GM12878 (cell line): Measurements from ENCODE around the gene BPIFA3. TPM values are rescaled to one million over a fixed set of nuclear protein-coding genes. Genes with fewer than 3 reads are reported as not detected.

Source experiments
- ATAC-seq: fragments of 200-7000 bp; cut with Tn5 transposase; 3 replicates; pipeline ENCODE4 v1.9.1; 2020; ENCODE audit warnings: mild to moderate bottlenecking, moderate library complexity
- BruUV-seq: library from RNA; stranded (reverse); fragments of 400-500 nt; replicated peaks from 2 replicates; lab custom pipeline; 2021; lab: Mats Ljungman, UMichigan
- CTCF ChIA-PET: fragments of 300-600 bp; sonication (Branson Sonifier 250); formaldehyde crosslinking; extraction: SDS; loops from one replicate; lab custom pipeline; 2021; ENCODE audit warnings: inconsistent platforms; lab: Yijun Ruan, JAX
- POLR2A ChIA-PET: fragments of 350-600 bp; formaldehyde crosslinking; extraction: SDS; loops from one replicate; lab custom pipeline; 2021; ENCODE audit warnings: inconsistent platforms; lab: Charles Lee
- RAD21 ChIA-PET: fragments of 300-600 bp; sonication (Branson Sonifier 250); formaldehyde crosslinking; loops from one replicate; lab custom pipeline; 2023; ENCODE audit warnings: antibody characterized with exemption; ENCODE audit not compliant: unreplicated experiment; lab: Charles Lee
- SMC1A ChIA-PET: fragments of 300-600 bp; sonication (Branson Sonifier 250); formaldehyde crosslinking; loops from one replicate; lab custom pipeline; 2023; ENCODE audit not compliant: unreplicated experiment, uncharacterized antibody; lab: Charles Lee
- DNase-seq: peaks from one replicate; pipeline ENCODE4 v3.0.0-alpha.2; 2011; ENCODE audit warnings: low read depth, low spot score
- FAIRE-seq: peaks from 3 replicates; lab custom pipeline; 2011; peaks lifted over from hg19 to GRCh38; lab: Jason Lieb, UNC
- H2AFZ ChIP-seq: 2 replicates; pipeline ENCODE4 v1.6.0; 2011; ENCODE audit warnings: low read depth, low read length, control low read depth; ENCODE audit not compliant: control insufficient read depth
- H3K27ac ChIP-seq: 2 replicates; pipeline ENCODE4 v1.5.1; 2011; ENCODE audit warnings: control low read depth; ENCODE audit not compliant: control insufficient read depth, insufficient read depth
- H3K27me3 ChIP-seq, 2 experiments: replicated peaks in 1 of 2; 2 replicates each; pipeline versions ENCODE4 v1.6.0 to v1.6.1; 2011; ENCODE audit warnings: low read length in 1 of 2; ENCODE audit not compliant: control insufficient read depth in 2 of 2, insufficient read depth in 2 of 2
- H3K36me3 ChIP-seq, 2 experiments: 2 replicates each; pipeline ENCODE4 v1.5.1; 2011; ENCODE audit warnings: low read length in 1 of 2; ENCODE audit not compliant: control insufficient read depth in 2 of 2, insufficient read depth in 2 of 2
- H3K4me1 ChIP-seq: 2 replicates; pipeline ENCODE4 v1.6.1; 2011; ENCODE audit warnings: mild to moderate bottlenecking, low read length, moderate library complexity, mixed read lengths; ENCODE audit not compliant: control insufficient read depth, insufficient read depth
- H3K4me2 ChIP-seq: 2 replicates; pipeline ENCODE4 v1.6.0; 2011; ENCODE audit warnings: control low read depth; ENCODE audit not compliant: control insufficient read depth, insufficient read depth
- H3K4me3 ChIP-seq: fragments of 200-600 bp; sonication (generic); 2 replicates; pipeline ENCODE4 v1.5.1; 2016
- H3K79me2 ChIP-seq: 2 replicates; pipeline ENCODE4 v1.6.0; 2011; ENCODE audit warnings: low read length; ENCODE audit not compliant: control insufficient read depth, insufficient read depth
- H3K9ac ChIP-seq: 2 replicates; pipeline ENCODE4 v1.8.0; 2011; ENCODE audit warnings: low read length, control low read depth, mixed read lengths; ENCODE audit not compliant: control insufficient read depth, insufficient read depth
- H3K9me3 ChIP-seq: replicated peaks from 3 replicates; pipeline ENCODE4 v1.5.1; 2011; ENCODE audit warnings: mild to moderate bottlenecking, low read length; ENCODE audit not compliant: control insufficient read depth, insufficient read depth
- H4K20me1 ChIP-seq: 2 replicates; pipeline ENCODE4 v1.6.0; 2011; ENCODE audit not compliant: control insufficient read depth, insufficient read depth
- CHD2 ChIP-seq: IDR thresholded peaks from 2 replicates; pipeline ENCODE4 v1.6.1; 2011; ENCODE audit warnings: low read depth, low read length, improper control_type of control experiment, borderline replicate concordance
- REST ChIP-seq: IDR thresholded peaks from 2 replicates; pipeline ENCODE4 v1.6.1; 2012; ENCODE audit warnings: mild to moderate bottlenecking, low read depth, low read length
- SP1 ChIP-seq: IDR thresholded peaks from one replicate; pipeline ENCODE4 v1.6.1; 2011; ENCODE audit warnings: low read depth, low read length
- WGBS: methylation state at CpG from one replicate; pipeline ENCODE4 v1.1.6; 2016; ENCODE audit warnings: low lambda C conversion rate; ENCODE audit not compliant: insufficient replicate concordance, insufficient coverage; ENCODE audit errors: missing lambda C conversion rate; 5-methylcytosine and 5-hydroxymethylcytosine counted together
- in situ Hi-C: fragments of 300-500 bp; cut with MboI; formaldehyde crosslinking; loops from 9 replicates; pipeline ENCODE4 v1.14.3; 2018; ENCODE audit warnings: mixed read lengths
- intact Hi-C: fragments of 100-400 bp; cut with micrococcal nuclease; formaldehyde crosslinking; loops from one replicate; pipeline ENCODE4 v1.14.2; 2022; ENCODE audit not compliant: unreplicated experiment
- polyA plus RNA-seq, 11 experiments: library from polyadenylated mRNA; depleted of rRNA in 4 of 11; unstranded in 6 of 11; stranded (reverse) in 5 of 11; fragments of >200 nt; fragmentation: Nextera tagmentation in 4 of 11; fragmentation: Illumina TruSeq in 1 of 11; extraction: Ambion mirVana in 4 of 11; extraction: Trizol in 1 of 11; gene quantifications; 1 replicate in 1 of 11; 2 replicates in 10 of 11; pipeline versions ENCODE4 v1.2.1 to v1.2.3, GENCODE V29; 2011 to 2016; ENCODE audit warnings: inconsistent platforms in 2 of 11, missing spikeins in 2 of 11, low read depth in 1 of 11
- total RNA-seq, 4 experiments: library from RNA; depleted of rRNA in 3 of 4; stranded (reverse); fragments of >200 nt in 3 of 4; fragmentation: Illumina TruSeq in 1 of 4; extraction: Trizol in 1 of 4; gene quantifications; 2 replicates each; pipeline versions ENCODE4 v1.2.1 to v1.2.3, GENCODE V29; 2013 to 2021

Gene BPIFA3
- total and polyA plus RNA-seq, 10 of the 15 experiments (the other 5 are each of a cell fraction or from before 2014, with no cell fraction given) = not detected

GRCh38 chr20:33209789-33210188, 7.4 kb upstream of the BPIFA3 start:
- no peak for DNase-seq

More at GRCh38 chr20:33209789-33210188, 7.4 kb upstream of the BPIFA3 start:
- Histone ChIP-seq H3K4me2 (no peak overlapping the region), H3K9me3 (no peaks in the 10 kb centered on the region), H3K9ac (no peak overlapping the region), H3K79me2 (no peaks in the 10 kb centered on the region), H3K27ac (no peak overlapping the region), H3K4me3 (no peak overlapping the region), H3K36me3 (no peaks in the 10 kb centered on the region), H3K27me3 (peaks cover 0 to 1% of the 10 kb centered on the region in 2 experiments; a peak in 1 of 4 replicates), H3K4me1 (no peaks in the 10 kb centered on the region), H4K20me1 (0 out of 2 replicates have a peak, but pooled peaks cover 4% of the 10 kb centered on the region), H2AFZ (no peak overlapping the region)
- no TSS peak for BruUV-seq
- ChIA-PET SMC1A (no interaction called here), POLR2A (no interaction called here), CTCF (no interaction called here), RAD21 (no interaction called here)
- in situ Hi-C loops (no loop called here), intact Hi-C loops (loop anchor here (5.0 kb wide), 3 partner anchors 47 to 307 kb away; no protein-coding TSS in a partner anchor)
- ATAC-seq (peak; percentile 47; the same call in 2 of the 3 replicates), FAIRE-seq (no peak)
- TF ChIP-seq SP1 = no peak
- 0 out of 2 replicates have a peak, but pooled peaks have one; percentile 29 for TF ChIP-seq CHD2
- TF ChIP-seq REST = peak; percentile 97
- WGBS = 24% methylated on average over 13 of the region's 13 CpGs
